Panc1 (cell line): ENCODE results near the gene HS2ST1. TPM values are rescaled to one million over a fixed set of nuclear protein-coding genes. Genes with fewer than 3 reads are reported as not detected.

Source experiments
- ATAC-seq: fragments of 200-7000 bp; cut with Tn5 transposase; 2 replicates; pipeline ENCODE4 v1.9.1; 2020; ENCODE audit warnings: mild to moderate bottlenecking, moderate library complexity
- BruUV-seq: library from RNA; stranded (reverse); fragments of 400-500 nt; replicated peaks from 2 replicates; lab custom pipeline; 2021; lab: Mats Ljungman, UMichigan
- CTCF ChIA-PET: fragments of 300-600 bp; sonication (Branson Sonifier 250); formaldehyde crosslinking; loops from one replicate; lab custom pipeline; 2022; ENCODE audit warnings: antibody characterized with exemption; lab: Charles Lee
- POLR2A ChIA-PET: fragments of 300-600 bp; sonication (Branson Sonifier 250); formaldehyde crosslinking; loops from one replicate; lab custom pipeline; 2022; ENCODE audit warnings: antibody characterized with exemption; lab: Charles Lee
- DNase-seq: peaks from one replicate; pipeline ENCODE4 v3.0.0-alpha.2; 2010; ENCODE audit warnings: low read depth, low spot score
- H3K27ac ChIP-seq: 2 replicates; pipeline ENCODE4 v1.5.1; 2011; ENCODE audit warnings: mild to moderate bottlenecking, low read length, inconsistent platforms
- H3K27me3 ChIP-seq: fragments of 200-500 bp; sonication (Bioruptor generic); 2 replicates; pipeline ENCODE4 v1.6.0; 2014; ENCODE audit warnings: low read length, inconsistent platforms; ENCODE audit not compliant: control insufficient read depth, insufficient read depth
- H3K36me3 ChIP-seq: fragments of 200-500 bp; sonication (Bioruptor generic); 2 replicates; pipeline ENCODE4 v1.5.1; 2014; ENCODE audit warnings: inconsistent platforms, mild to moderate bottlenecking, low read length, moderate library complexity; ENCODE audit not compliant: control insufficient read depth, insufficient read depth
- H3K4me1 ChIP-seq: 2 replicates; pipeline ENCODE4 v1.5.1; 2011; ENCODE audit warnings: inconsistent platforms, mild to moderate bottlenecking, low read length, moderate library complexity; ENCODE audit not compliant: control insufficient read depth, insufficient read depth
- H3K4me3 ChIP-seq, 2 experiments: 2 replicates each; pipeline ENCODE4 v1.5.1; 2011 to 2012; ENCODE audit warnings: low read depth in 2 of 2, low read length in 2 of 2, mild to moderate bottlenecking in 2 of 2, inconsistent platforms in 1 of 2, moderate library complexity in 1 of 2
- H3K9me3 ChIP-seq: fragments of 200-500 bp; sonication (Bioruptor generic); 2 replicates; pipeline ENCODE4 v1.5.1; 2014; ENCODE audit warnings: low read depth, mild to moderate bottlenecking, inconsistent platforms, low read length, moderate library complexity; ENCODE audit not compliant: control insufficient read depth, insufficient read depth
- POLR2AphosphoS5 ChIP-seq: IDR thresholded peaks from 2 replicates; pipeline ENCODE4 v1.6.1; 2012; ENCODE audit warnings: mild to moderate bottlenecking, low read depth, low read length, moderate library complexity
- REST ChIP-seq, 2 experiments: IDR thresholded peaks; 2 replicates each; pipeline ENCODE4 v1.6.1; 2011 to 2012; ENCODE audit warnings: low read depth in 2 of 2, control low read depth in 1 of 2, low read length in 1 of 2, mild to moderate bottlenecking in 1 of 2, moderate library complexity in 1 of 2; ENCODE audit not compliant: insufficient read depth in 1 of 2
- SIN3A ChIP-seq: IDR thresholded peaks from 2 replicates; pipeline ENCODE4 v1.6.1; 2012; ENCODE audit warnings: low read depth, mild to moderate bottlenecking, low read length, moderate library complexity, borderline replicate concordance; ENCODE audit not compliant: insufficient read depth
- TCF7L2 ChIP-seq: IDR thresholded peaks from 2 replicates; pipeline ENCODE4 v1.6.1; 2011; ENCODE audit warnings: mild to moderate bottlenecking, low read depth, low read length, inconsistent platforms
- in situ Hi-C: cut with HindIII; loops from 2 replicates; pipeline ENCODE4 v1.10.0; 2016; ENCODE audit warnings: low sequenced_read_pairs, low pct_unique_long_range_greater_than_20kb
- intact Hi-C: fragments of 100-400 bp; cut with micrococcal nuclease; formaldehyde crosslinking; loops from one replicate; pipeline ENCODE4 v1.10.0; 2022; ENCODE audit not compliant: unreplicated experiment
- total RNA-seq: library from RNA; stranded (reverse); gene quantifications from one replicate; pipeline ENCODE4 v1.2.1, GENCODE V29; 2021; ENCODE audit not compliant: unreplicated experiment
- TF ChIP-seq, protein P1 (sequence below): fragments of 450-650 bp; IDR thresholded peaks from 2 replicates; pipeline ENCODE4 v1.5.1; 2017; ENCODE audit warnings: mild to moderate bottlenecking

Gene HS2ST1
- total RNA-seq, 1 experiment from 2014 or later: 81.0 TPM

DNA sequence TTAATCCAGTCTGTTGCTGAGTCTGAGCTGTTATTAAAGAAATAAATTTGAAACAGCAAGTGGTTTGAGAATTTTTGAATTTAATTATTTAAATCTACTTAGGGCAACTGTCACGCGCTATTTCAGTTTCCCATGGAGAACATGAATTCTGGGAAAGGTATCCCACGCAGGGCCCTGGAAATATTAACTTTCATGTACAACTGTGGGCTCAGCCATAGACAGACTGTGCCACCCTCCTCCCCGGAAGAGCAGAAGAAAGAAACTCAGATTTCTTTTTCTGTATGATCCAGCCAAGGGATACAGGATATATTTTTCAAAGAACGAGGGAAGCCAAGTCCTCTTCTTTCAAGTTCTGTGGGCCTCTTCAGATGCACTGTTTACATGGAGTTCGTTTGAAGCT lies 241.7 kb downstream of the HS2ST1 start:
- H3K4me3 ChIP-seq: no peak overlapping the region
- in situ Hi-C loops (no loop called here), intact Hi-C loops (loop anchor here (10.0 kb wide), 1 partner anchor 1149 kb away; no protein-coding TSS in a partner anchor)
- ChIA-PET CTCF (no interaction called here), POLR2A (no interaction called here)
- TF ChIP-seq POLR2AphosphoS5: no peak
- TF ChIP-seq REST (IDR thresholded peaks at IDR 0.05; ENCODE audit: insufficient read depth in 1 of 2, low read depth in 2 of 2, low read length in 1 of 2): no peak
- TF ChIP-seq TCF7L2: no peak
- TF ChIP-seq, protein P1, sequence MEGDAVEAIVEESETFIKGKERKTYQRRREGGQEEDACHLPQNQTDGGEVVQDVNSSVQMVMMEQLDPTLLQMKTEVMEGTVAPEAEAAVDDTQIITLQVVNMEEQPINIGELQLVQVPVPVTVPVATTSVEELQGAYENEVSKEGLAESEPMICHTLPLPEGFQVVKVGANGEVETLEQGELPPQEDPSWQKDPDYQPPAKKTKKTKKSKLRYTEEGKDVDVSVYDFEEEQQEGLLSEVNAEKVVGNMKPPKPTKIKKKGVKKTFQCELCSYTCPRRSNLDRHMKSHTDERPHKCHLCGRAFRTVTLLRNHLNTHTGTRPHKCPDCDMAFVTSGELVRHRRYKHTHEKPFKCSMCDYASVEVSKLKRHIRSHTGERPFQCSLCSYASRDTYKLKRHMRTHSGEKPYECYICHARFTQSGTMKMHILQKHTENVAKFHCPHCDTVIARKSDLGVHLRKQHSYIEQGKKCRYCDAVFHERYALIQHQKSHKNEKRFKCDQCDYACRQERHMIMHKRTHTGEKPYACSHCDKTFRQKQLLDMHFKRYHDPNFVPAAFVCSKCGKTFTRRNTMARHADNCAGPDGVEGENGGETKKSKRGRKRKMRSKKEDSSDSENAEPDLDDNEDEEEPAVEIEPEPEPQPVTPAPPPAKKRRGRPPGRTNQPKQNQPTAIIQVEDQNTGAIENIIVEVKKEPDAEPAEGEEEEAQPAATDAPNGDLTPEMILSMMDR: no peak
- TF ChIP-seq SIN3A: no peak
- H3K27me3 ChIP-seq: peaks cover 6% of the 10 kb centered on the region; the same call in 1 of the 2 replicates
- no peaks in the 10 kb centered on the region for H3K4me1 ChIP-seq
- H3K9me3 ChIP-seq: no peaks in the 10 kb centered on the region
- ATAC-seq (no peak), DNase-seq (no peak)
- BruUV-seq: no TSS peak
- H3K36me3 ChIP-seq: no peaks in the 10 kb centered on the region
- no peak overlapping the region for H3K27ac ChIP-seq

- POLR2A ChIA-PET: no interaction called here
- no peaks in the 10 kb centered on the region for H3K4me1 ChIP-seq
- H3K27me3 ChIP-seq: peaks cover 12% of the 10 kb centered on the region
- no peak overlapping the region for H3K4me3 ChIP-seq
- in situ Hi-C loops (no loop called here), intact Hi-C loops (loop anchor here (10.0 kb wide), 1 partner anchor 1145 kb away; no protein-coding TSS in a partner anchor)
- no TSS peak for BruUV-seq
- no peak for ATAC-seq
- H3K36me3 ChIP-seq: no peaks in the 10 kb centered on the region
- H3K9me3 ChIP-seq: no peaks in the 10 kb centered on the region
- H3K27ac ChIP-seq: no peak overlapping the region
- no peak for DNase-seq
- TF ChIP-seq REST (IDR thresholded peaks at IDR 0.05; ENCODE audit: insufficient read depth in 1 of 2, low read depth in 2 of 2, low read length in 1 of 2) (no peak), SIN3A (no peak), POLR2AphosphoS5 (no peak), TCF7L2 (no peak)
- TF ChIP-seq, protein P1: no peak
- CTCF ChIA-PET: no interaction called here
These were observed 245.0 kb downstream of the HS2ST1 start for GRCh38 chr1:87159378-87159915.
